ENCODE measurements around the gene TRPM2.

The TRPM2 gene

GRCh38 chr21:44449473-44450363 is 96.3 kb downstream of the TRPM2 start:
- no peak overlapping the region for H3K27ac ChIP-seq (ENCODE audit: low read length)
- H4K20me1 ChIP-seq (ENCODE audit: insufficient read depth, low read length): no peaks in the 10 kb centered on the region
- no peak overlapping the region for H3K4me2 ChIP-seq (ENCODE audit: low read length)
- H3K4me1 ChIP-seq (ENCODE audit: low read length): peaks cover 2% of the 10 kb centered on the region; the same call in 1 of the 2 replicates
- no peaks in the 10 kb centered on the region for H3K36me3 ChIP-seq (replicated peaks; ENCODE audit: low read depth, low read length)
- no peak overlapping the region for H3K9ac ChIP-seq (ENCODE audit: low read length)
- no peaks in the 10 kb centered on the region for H3K79me2 ChIP-seq (ENCODE audit: low read length)
- H3K9me3 ChIP-seq (ENCODE audit: insufficient read depth, low read length): peaks cover 3% of the 10 kb centered on the region; the same call in 1 of the 2 replicates
- TF ChIP-seq EZH2phosphoT487 (IDR thresholded peaks at IDR 0.05; ENCODE audit: low read depth): no peak
- TF ChIP-seq, protein P1, sequence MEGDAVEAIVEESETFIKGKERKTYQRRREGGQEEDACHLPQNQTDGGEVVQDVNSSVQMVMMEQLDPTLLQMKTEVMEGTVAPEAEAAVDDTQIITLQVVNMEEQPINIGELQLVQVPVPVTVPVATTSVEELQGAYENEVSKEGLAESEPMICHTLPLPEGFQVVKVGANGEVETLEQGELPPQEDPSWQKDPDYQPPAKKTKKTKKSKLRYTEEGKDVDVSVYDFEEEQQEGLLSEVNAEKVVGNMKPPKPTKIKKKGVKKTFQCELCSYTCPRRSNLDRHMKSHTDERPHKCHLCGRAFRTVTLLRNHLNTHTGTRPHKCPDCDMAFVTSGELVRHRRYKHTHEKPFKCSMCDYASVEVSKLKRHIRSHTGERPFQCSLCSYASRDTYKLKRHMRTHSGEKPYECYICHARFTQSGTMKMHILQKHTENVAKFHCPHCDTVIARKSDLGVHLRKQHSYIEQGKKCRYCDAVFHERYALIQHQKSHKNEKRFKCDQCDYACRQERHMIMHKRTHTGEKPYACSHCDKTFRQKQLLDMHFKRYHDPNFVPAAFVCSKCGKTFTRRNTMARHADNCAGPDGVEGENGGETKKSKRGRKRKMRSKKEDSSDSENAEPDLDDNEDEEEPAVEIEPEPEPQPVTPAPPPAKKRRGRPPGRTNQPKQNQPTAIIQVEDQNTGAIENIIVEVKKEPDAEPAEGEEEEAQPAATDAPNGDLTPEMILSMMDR (IDR thresholded peaks at IDR 0.05; ENCODE audit: low read depth, low read length): no peak
- no peak overlapping the region for H2AFZ ChIP-seq (ENCODE audit: low read depth, low read length)
- H3K27me3 ChIP-seq (ENCODE audit: low read depth, low read length): no peaks in the 10 kb centered on the region; the same call in 1 of the 2 replicates
- H3K4me3 ChIP-seq (ENCODE audit: low read length): no peak overlapping the region

GRCh38 chr21:44450402-44450801 is 97.0 kb downstream of the TRPM2 start:
- Histone ChIP-seq H3K9me3 (ENCODE audit: insufficient read depth, low read length) (peaks cover 3% of the 10 kb centered on the region; the same call in 1 of the 2 replicates), H3K36me3 (replicated peaks; ENCODE audit: low read depth, low read length) (no peaks in the 10 kb centered on the region), H3K4me2 (ENCODE audit: low read length) (no peak overlapping the region), H3K27me3 (ENCODE audit: low read depth, low read length) (no peaks in the 10 kb centered on the region; the same call in 1 of the 2 replicates), H3K79me2 (ENCODE audit: low read length) (no peaks in the 10 kb centered on the region), H4K20me1 (ENCODE audit: insufficient read depth, low read length) (no peaks in the 10 kb centered on the region), H2AFZ (ENCODE audit: low read depth, low read length) (no peak overlapping the region), H3K4me3 (ENCODE audit: low read length) (no peak overlapping the region), H3K4me1 (ENCODE audit: low read length) (no peaks in the 10 kb centered on the region), H3K27ac (ENCODE audit: low read length) (no peak overlapping the region), H3K9ac (ENCODE audit: low read length) (no peak overlapping the region)
- TF ChIP-seq EZH2phosphoT487 (IDR thresholded peaks at IDR 0.05; ENCODE audit: low read depth): no peak
- TF ChIP-seq, protein P1 (IDR thresholded peaks at IDR 0.05; ENCODE audit: low read depth, low read length): no peak

GRCh38 chr21:44450999-44451398 is 97.6 kb downstream of the TRPM2 start:
- H3K4me3 ChIP-seq (ENCODE audit: low read length): no peak overlapping the region
- no peaks in the 10 kb centered on the region for H3K36me3 ChIP-seq (replicated peaks; ENCODE audit: low read depth, low read length)
- H3K9me3 ChIP-seq (ENCODE audit: insufficient read depth, low read length): peaks cover 3% of the 10 kb centered on the region; the same call in 1 of the 2 replicates
- H2AFZ ChIP-seq (ENCODE audit: low read depth, low read length): no peak overlapping the region
- no peak overlapping the region for H3K9ac ChIP-seq (ENCODE audit: low read length)
- no peaks in the 10 kb centered on the region; the same call in 1 of the 2 replicates for H3K27me3 ChIP-seq (ENCODE audit: low read depth, low read length)
- no peaks in the 10 kb centered on the region for H4K20me1 ChIP-seq (ENCODE audit: insufficient read depth, low read length)
- H3K27ac ChIP-seq (ENCODE audit: low read length): no peak overlapping the region
- H3K79me2 ChIP-seq (ENCODE audit: low read length): no peaks in the 10 kb centered on the region
- TF ChIP-seq, protein P1 (IDR thresholded peaks at IDR 0.05; ENCODE audit: low read depth, low read length): no peak
- TF ChIP-seq EZH2phosphoT487 (IDR thresholded peaks at IDR 0.05; ENCODE audit: low read depth): no peak
- no peaks in the 10 kb centered on the region for H3K4me1 ChIP-seq (ENCODE audit: low read length)
- H3K4me2 ChIP-seq (ENCODE audit: low read length): no peak overlapping the region

- H3K79me2 ChIP-seq (ENCODE audit: low read length): no peaks in the 10 kb centered on the region
- H3K9me3 ChIP-seq (ENCODE audit: insufficient read depth, low read length): peaks cover 3% of the 10 kb centered on the region; the same call in 1 of the 2 replicates
- TF ChIP-seq, protein P1 (IDR thresholded peaks at IDR 0.05; ENCODE audit: low read depth, low read length): no peak
- H3K9ac ChIP-seq (ENCODE audit: low read length): no peak overlapping the region
- no peaks in the 10 kb centered on the region; the same call in 1 of the 2 replicates for H3K27me3 ChIP-seq (ENCODE audit: low read depth, low read length)
- no peaks in the 10 kb centered on the region for H3K4me1 ChIP-seq (ENCODE audit: low read length)
- no peak overlapping the region for H3K4me3 ChIP-seq (ENCODE audit: low read length)
- no peak overlapping the region for H3K27ac ChIP-seq (ENCODE audit: low read length)
- no peak overlapping the region for H2AFZ ChIP-seq (ENCODE audit: low read depth, low read length)
- H3K4me2 ChIP-seq (ENCODE audit: low read length): no peak overlapping the region
- no peaks in the 10 kb centered on the region for H4K20me1 ChIP-seq (ENCODE audit: insufficient read depth, low read length)
- no peaks in the 10 kb centered on the region for H3K36me3 ChIP-seq (replicated peaks; ENCODE audit: low read depth, low read length)
These were observed 99.7 kb downstream of the TRPM2 start for GRCh38 chr21:44453120-44453519.

All from OCI-LY3 (cell line).